GM12878 (cell line): ENCODE data around the gene ARHGAP44. TPM values are rescaled to one million over a fixed set of nuclear protein-coding genes. Genes with fewer than 3 reads are reported as not detected.

Experiments used
- ATAC-seq: fragments of 200-7000 bp; cut with Tn5 transposase; 3 replicates; pipeline ENCODE4 v1.9.1; 2020; ENCODE audit warnings: mild to moderate bottlenecking, moderate library complexity
- BruUV-seq: library from RNA; stranded (reverse); fragments of 400-500 nt; replicated peaks from 2 replicates; lab custom pipeline; 2021; lab: Mats Ljungman, UMichigan
- CTCF ChIA-PET: fragments of 300-600 bp; sonication (Branson Sonifier 250); formaldehyde crosslinking; extraction: SDS; loops from one replicate; lab custom pipeline; 2021; ENCODE audit warnings: inconsistent platforms; lab: Yijun Ruan, JAX
- POLR2A ChIA-PET: fragments of 350-600 bp; formaldehyde crosslinking; extraction: SDS; loops from one replicate; lab custom pipeline; 2021; ENCODE audit warnings: inconsistent platforms; lab: Charles Lee
- RAD21 ChIA-PET: fragments of 300-600 bp; sonication (Branson Sonifier 250); formaldehyde crosslinking; loops from one replicate; lab custom pipeline; 2023; ENCODE audit warnings: antibody characterized with exemption; ENCODE audit not compliant: unreplicated experiment; lab: Charles Lee
- SMC1A ChIA-PET: fragments of 300-600 bp; sonication (Branson Sonifier 250); formaldehyde crosslinking; loops from one replicate; lab custom pipeline; 2023; ENCODE audit not compliant: unreplicated experiment, uncharacterized antibody; lab: Charles Lee
- DNase-seq: peaks from one replicate; pipeline ENCODE4 v3.0.0-alpha.2; 2011; ENCODE audit warnings: low read depth, low spot score
- FAIRE-seq: peaks from 3 replicates; lab custom pipeline; 2011; peaks lifted over from hg19 to GRCh38; lab: Jason Lieb, UNC
- H2AFZ ChIP-seq: 2 replicates; pipeline ENCODE4 v1.6.0; 2011; ENCODE audit warnings: low read depth, low read length, control low read depth; ENCODE audit not compliant: control insufficient read depth
- H3K27ac ChIP-seq: 2 replicates; pipeline ENCODE4 v1.5.1; 2011; ENCODE audit warnings: control low read depth; ENCODE audit not compliant: control insufficient read depth, insufficient read depth
- H3K27me3 ChIP-seq, 2 experiments: replicated peaks in 1 of 2; 2 replicates each; pipeline versions ENCODE4 v1.6.0 to v1.6.1; 2011; ENCODE audit warnings: low read length in 1 of 2; ENCODE audit not compliant: control insufficient read depth in 2 of 2, insufficient read depth in 2 of 2
- H3K36me3 ChIP-seq, 2 experiments: 2 replicates each; pipeline ENCODE4 v1.5.1; 2011; ENCODE audit warnings: low read length in 1 of 2; ENCODE audit not compliant: control insufficient read depth in 2 of 2, insufficient read depth in 2 of 2
- H3K4me1 ChIP-seq: 2 replicates; pipeline ENCODE4 v1.6.1; 2011; ENCODE audit warnings: mild to moderate bottlenecking, low read length, moderate library complexity, mixed read lengths; ENCODE audit not compliant: control insufficient read depth, insufficient read depth
- H3K4me2 ChIP-seq: 2 replicates; pipeline ENCODE4 v1.6.0; 2011; ENCODE audit warnings: control low read depth; ENCODE audit not compliant: control insufficient read depth, insufficient read depth
- H3K4me3 ChIP-seq: fragments of 200-600 bp; sonication (generic); 2 replicates; pipeline ENCODE4 v1.5.1; 2016
- H3K79me2 ChIP-seq: 2 replicates; pipeline ENCODE4 v1.6.0; 2011; ENCODE audit warnings: low read length; ENCODE audit not compliant: control insufficient read depth, insufficient read depth
- H3K9ac ChIP-seq: 2 replicates; pipeline ENCODE4 v1.8.0; 2011; ENCODE audit warnings: low read length, control low read depth, mixed read lengths; ENCODE audit not compliant: control insufficient read depth, insufficient read depth
- H3K9me3 ChIP-seq: replicated peaks from 3 replicates; pipeline ENCODE4 v1.5.1; 2011; ENCODE audit warnings: mild to moderate bottlenecking, low read length; ENCODE audit not compliant: control insufficient read depth, insufficient read depth
- H4K20me1 ChIP-seq: 2 replicates; pipeline ENCODE4 v1.6.0; 2011; ENCODE audit not compliant: control insufficient read depth, insufficient read depth
- E4F1 ChIP-seq: fragments of 450-650 bp; IDR thresholded peaks from 2 replicates; pipeline ENCODE4 v1.6.1; 2018; ENCODE audit warnings: borderline replicate concordance, mild to moderate bottlenecking; ENCODE audit not compliant: partially characterized antibody
- NR2C1 ChIP-seq: fragments of 450-650 bp; IDR thresholded peaks from 2 replicates; pipeline ENCODE4 v1.6.1; 2017; ENCODE audit warnings: antibody characterized with exemption, mild to moderate bottlenecking, moderate library complexity
- RBBP5 ChIP-seq: fragments of 200-600 bp; sonication (generic); conservative IDR thresholded peaks from 2 replicates; pipeline ENCODE4 v1.6.1; 2016
- STAT1 ChIP-seq: fragments of 450-650 bp; conservative IDR thresholded peaks from 2 replicates; pipeline ENCODE4 v1.6.1; 2014; ENCODE audit warnings: antibody characterized with exemption, mild to moderate bottlenecking
- WGBS: methylation state at CpG from one replicate; pipeline ENCODE4 v1.1.6; 2016; ENCODE audit warnings: low lambda C conversion rate; ENCODE audit not compliant: insufficient replicate concordance, insufficient coverage; ENCODE audit errors: missing lambda C conversion rate; 5-methylcytosine and 5-hydroxymethylcytosine counted together
- in situ Hi-C: fragments of 300-500 bp; cut with MboI; formaldehyde crosslinking; loops from 9 replicates; pipeline ENCODE4 v1.14.3; 2018; ENCODE audit warnings: mixed read lengths
- intact Hi-C: fragments of 100-400 bp; cut with micrococcal nuclease; formaldehyde crosslinking; loops from one replicate; pipeline ENCODE4 v1.14.2; 2022; ENCODE audit not compliant: unreplicated experiment
- polyA plus RNA-seq, 11 experiments: library from polyadenylated mRNA; depleted of rRNA in 4 of 11; unstranded in 6 of 11; stranded (reverse) in 5 of 11; fragments of >200 nt; fragmentation: Nextera tagmentation in 4 of 11; fragmentation: Illumina TruSeq in 1 of 11; extraction: Ambion mirVana in 4 of 11; extraction: Trizol in 1 of 11; gene quantifications; 1 replicate in 1 of 11; 2 replicates in 10 of 11; pipeline versions ENCODE4 v1.2.1 to v1.2.3, GENCODE V29; 2011 to 2016; ENCODE audit warnings: inconsistent platforms in 2 of 11, missing spikeins in 2 of 11, low read depth in 1 of 11
- total RNA-seq, 4 experiments: library from RNA; depleted of rRNA in 3 of 4; stranded (reverse); fragments of >200 nt in 3 of 4; fragmentation: Illumina TruSeq in 1 of 4; extraction: Trizol in 1 of 4; gene quantifications; 2 replicates each; pipeline versions ENCODE4 v1.2.1 to v1.2.3, GENCODE V29; 2013 to 2021
- TF ChIP-seq, protein P1 (sequence below): IDR thresholded peaks from 2 replicates; pipeline ENCODE4 v1.6.1; 2011; ENCODE audit warnings: low read depth, mild to moderate bottlenecking, low read length, moderate library complexity, borderline replicate concordance; ENCODE audit errors: extremely low read depth

The ARHGAP44 gene
- total and polyA plus RNA-seq, 10 of the 15 experiments (the other 5 are each of a cell fraction or from before 2014, with no cell fraction given), result 0.11 to 1.2 (median 0.48) TPM

DNA sequence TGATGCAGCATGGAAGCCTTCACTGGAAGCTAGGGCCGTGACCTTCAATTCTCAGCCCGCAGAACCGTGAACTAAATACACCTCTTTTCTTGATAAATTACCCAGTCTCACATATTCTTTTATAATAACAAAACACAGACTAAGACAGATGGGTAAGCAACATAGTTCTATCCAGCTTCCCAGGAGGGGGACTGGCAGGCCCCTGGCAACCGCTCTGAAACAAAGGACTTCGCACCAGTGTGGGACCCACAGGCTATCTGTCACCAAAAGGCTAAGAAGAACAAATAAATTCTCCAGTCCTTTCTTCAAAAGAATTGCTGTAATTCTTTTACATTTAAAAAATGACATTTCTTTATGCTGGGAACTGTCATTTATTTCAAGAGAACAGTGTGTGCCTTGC, 209.6 kb downstream of the ARHGAP44 start:
- Histone ChIP-seq H3K4me2 (no peak overlapping the region), H3K36me3 (peaks cover 42 to 49% of the 10 kb centered on the region in 2 experiments), H3K9ac (no peak overlapping the region), H3K27ac (no peak overlapping the region), H2AFZ (no peak overlapping the region), H4K20me1 (no peaks in the 10 kb centered on the region), H3K9me3 (no peaks in the 10 kb centered on the region), H3K4me3 (no peak overlapping the region), H3K4me1 (no peaks in the 10 kb centered on the region), H3K79me2 (no peaks in the 10 kb centered on the region), H3K27me3 (no peaks in the 10 kb centered on the region)
- intact Hi-C loops, result no loop called here
- in situ Hi-C loops, result no loop called here
- ChIA-PET RAD21 (no interaction called here), SMC1A (interaction anchor here (1.1 kb wide), 1 partner anchor 568 kb away, joined by 3 read pairs; no protein-coding TSS in a partner anchor), POLR2A (no interaction called here), CTCF (interaction anchor here (1.4 kb wide), 1 partner anchor 25 kb away, joined by 3 read pairs; no protein-coding TSS in a partner anchor)
- no TSS peak for BruUV-seq
- no peak for ATAC-seq
- WGBS, result 100% methylated on average over 5 of the region's 5 CpGs
- FAIRE-seq, result no peak
- TF ChIP-seq, protein P1, sequence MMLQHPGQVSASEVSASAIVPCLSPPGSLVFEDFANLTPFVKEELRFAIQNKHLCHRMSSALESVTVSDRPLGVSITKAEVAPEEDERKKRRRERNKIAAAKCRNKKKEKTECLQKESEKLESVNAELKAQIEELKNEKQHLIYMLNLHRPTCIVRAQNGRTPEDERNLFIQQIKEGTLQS, result no peak
- TF ChIP-seq E4F1 (no peak), NR2C1 (no peak), RBBP5 (no peak), STAT1 (no peak)
- no peak for DNase-seq
